Natural killer cell (primary cell): ENCODE data around the gene RABEP2. TPM values are rescaled to one million over a fixed set of nuclear protein-coding genes. Genes with fewer than 3 reads are reported as not detected.

Experiments
- ATAC-seq, 3 donors: fragments of 150-1000 bp in 2 of 3; fragments of 200-7000 bp in 1 of 3; cut with Tn5 transposase; 1 replicate in 1 of 3; 2 replicates in 2 of 3; pipeline ENCODE4 v1.10.0; 2021; ENCODE audit warnings: mild to moderate bottlenecking in 2 of 3, moderate library complexity in 2 of 3
- DNase-seq, 2 donors: peaks; one replicate each; pipeline versions ENCODE4 v3.0.0 to v3.0.0-alpha.2; 2013 to 2021; ENCODE audit warnings: mixed read lengths in 1 of 2
- H3K27ac ChIP-seq: one replicate; pipeline ENCODE4 v1.5.1; 2013; ENCODE audit warnings: mild to moderate bottlenecking, low read length
- H3K27me3 ChIP-seq: one replicate; pipeline ENCODE4 v1.6.1; 2013; ENCODE audit warnings: low read length; ENCODE audit not compliant: control insufficient read depth, insufficient read depth
- H3K36me3 ChIP-seq: one replicate; pipeline ENCODE4 v1.6.1; 2013; ENCODE audit warnings: low read length; ENCODE audit not compliant: control insufficient read depth, insufficient read depth
- H3K4me1 ChIP-seq: one replicate; pipeline ENCODE4 v1.6.1; 2013; ENCODE audit warnings: low read length; ENCODE audit not compliant: control insufficient read depth, insufficient read depth
- H3K4me3 ChIP-seq: one replicate; pipeline ENCODE4 v1.5.1; 2013; ENCODE audit warnings: low read length
- H3K9me3 ChIP-seq: one replicate; pipeline ENCODE4 v1.6.1; 2013; ENCODE audit warnings: low read length; ENCODE audit not compliant: control insufficient read depth, insufficient read depth
- H3K27ac Mint-ChIP-seq, 2 donors: one replicate each; pipeline ENCODE4 v1.8.0; 2022; ENCODE audit warnings: mild to moderate bottlenecking in 2 of 2, mixed read lengths in 2 of 2, moderate library complexity in 1 of 2
- H3K27me3 Mint-ChIP-seq, 2 donors: one replicate each; pipeline ENCODE4 v1.8.0; 2022; ENCODE audit warnings: low read depth in 2 of 2, mixed read lengths in 2 of 2
- H3K36me3 Mint-ChIP-seq: one replicate; pipeline ENCODE4 v1.8.0; 2022; ENCODE audit warnings: mixed read lengths
- H3K4me1 Mint-ChIP-seq, 2 donors: one replicate each; pipeline ENCODE4 v1.8.0; 2022; ENCODE audit warnings: mixed read lengths in 2 of 2
- H3K4me3 Mint-ChIP-seq: one replicate; pipeline ENCODE4 v1.8.0; 2022; ENCODE audit warnings: mild to moderate bottlenecking, moderate library complexity, mixed read lengths
- H3K9me3 Mint-ChIP-seq, 2 donors: one replicate each; pipeline ENCODE4 v1.8.0; 2022; ENCODE audit warnings: mixed read lengths in 2 of 2
- CTCF ChIP-seq: fragments of 200-600 bp; IDR thresholded peaks from one replicate; pipeline ENCODE4 v1.8.0; 2022; ENCODE audit warnings: antibody characterized with exemption
- WGBS: methylation state at CpG from one replicate; pipeline ENCODE4 v1.1.7; 2013; ENCODE audit warnings: missing lambda C conversion rate; ENCODE audit not compliant: insufficient coverage; 5-methylcytosine and 5-hydroxymethylcytosine counted together
- intact Hi-C: fragments of 100-400 bp; cut with micrococcal nuclease; formaldehyde crosslinking; loops from one replicate; pipeline ENCODE4 v1.14.2; 2022
- total RNA-seq, 4 donors: library from RNA; stranded (reverse); fragments of 120-200 nt in 1 of 4; gene quantifications; one replicate each; pipeline versions ENCODE4 v1.2.3 to v1.2.4, GENCODE V29; 2013 to 2022

RABEP2 gene
- total RNA-seq, 3 donors from 2014 or later (not counting 1 experiment from before 2014, with no cell fraction given) = 53.4 to 63.4 (median 60.1) TPM

DNA sequence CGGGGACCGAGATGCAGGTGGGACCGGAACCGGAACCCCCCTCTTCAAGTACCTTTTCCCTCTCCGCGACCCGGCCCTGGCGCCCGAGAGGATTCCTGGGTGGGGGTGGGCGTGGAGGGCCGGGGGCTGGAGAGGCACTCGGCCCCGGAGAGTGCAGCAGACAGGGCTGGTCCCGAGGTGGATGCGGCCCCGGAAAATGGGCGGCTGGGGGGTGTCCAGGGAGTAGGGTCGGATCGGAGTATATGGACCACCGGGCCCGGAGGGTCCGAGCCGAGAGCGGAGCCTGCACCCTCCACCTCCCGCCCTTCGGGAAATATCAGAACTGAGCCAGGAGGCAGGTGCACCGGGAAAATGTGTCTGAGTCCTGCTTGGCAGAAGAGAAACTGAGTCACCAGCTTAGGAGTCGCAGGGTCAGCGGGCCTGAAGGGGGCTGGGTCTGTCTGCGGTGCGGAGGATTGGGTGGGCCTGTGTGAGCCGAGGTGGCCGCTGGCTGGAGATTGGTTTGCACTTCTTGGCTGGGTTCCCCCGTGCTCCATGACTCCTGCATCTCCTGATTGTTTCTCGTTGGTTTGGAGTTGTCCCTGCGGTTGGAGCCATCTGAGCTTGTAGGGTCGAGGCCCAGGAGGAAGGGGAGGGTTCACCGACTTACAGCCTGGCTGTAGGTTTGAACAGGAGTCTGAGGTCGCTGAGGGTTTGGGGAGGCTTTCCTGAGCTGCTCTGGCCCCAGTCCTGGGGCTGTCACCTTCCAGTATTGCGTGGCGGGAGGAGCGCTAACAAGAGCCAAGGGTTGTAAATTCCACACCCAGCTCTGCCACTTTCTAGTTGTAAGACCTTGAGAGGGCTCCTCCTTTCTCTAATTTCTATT is 60.9 kb downstream of the RABEP2 start:
- Mint-ChIP-seq H3K27me3 (no peaks in the 10 kb centered on the region), H3K4me1 (peaks cover 18 to 40% of the 10 kb centered on the region in 2 donors), H3K27ac (peak overlapping the region; percentile 95 to 96), H3K4me3 (peak overlapping the region; percentile 98), H3K36me3 (no peaks in the 10 kb centered on the region), H3K9me3 (no peaks in the 10 kb centered on the region)
- 3% methylated on average over 38 of the region's 42 CpGs for WGBS
- Histone ChIP-seq H3K4me3 (peak overlapping the region; percentile 99), H3K27me3 (no peaks in the 10 kb centered on the region), H3K27ac (peak overlapping the region; percentile 98), H3K4me1 (peaks cover 29% of the 10 kb centered on the region), H3K36me3 (peaks cover 12% of the 10 kb centered on the region), H3K9me3 (no peaks in the 10 kb centered on the region)
- TF ChIP-seq CTCF = no peak
- DNase-seq (peak in 1 of 2 donors; percentile 67), ATAC-seq (no peak)
- intact Hi-C loops = loop anchor here (2.0 to 5.0 kb wide), 3 partner anchors 17 to 63 kb away; partner anchors contain the start of genes ATXN2L, RABEP2 and TUFM

- Mint-ChIP-seq H3K27me3 (no peaks in the 10 kb centered on the region), H3K4me3 (no peak overlapping the region), H3K27ac (no peak overlapping the region), H3K9me3 (no peaks in the 10 kb centered on the region), H3K4me1 (peaks cover 10 to 13% of the 10 kb centered on the region in 2 donors), H3K36me3 (no peaks in the 10 kb centered on the region)
- no peak for ATAC-seq
- 65% methylated on average over 4 of the region's 4 CpGs for WGBS
- H3K36me3 ChIP-seq = no peaks in the 10 kb centered on the region
- H3K4me1 ChIP-seq = peaks cover 19% of the 10 kb centered on the region
- intact Hi-C loops = no loop called here
- H3K27me3 ChIP-seq = no peaks in the 10 kb centered on the region
- TF ChIP-seq CTCF = no peak
- no peak overlapping the region for H3K4me3 ChIP-seq
- no peaks in the 10 kb centered on the region for H3K9me3 ChIP-seq
- H3K27ac ChIP-seq = no peak overlapping the region
- DNase-seq = no peak
Measured at GRCh38 chr16:28859326-28859725, 65.7 kb downstream of the RABEP2 start.

- Histone ChIP-seq H3K36me3 (no peaks in the 10 kb centered on the region), H3K4me1 (peaks cover 13% of the 10 kb centered on the region), H3K27me3 (no peaks in the 10 kb centered on the region), H3K27ac (no peak overlapping the region), H3K9me3 (no peaks in the 10 kb centered on the region), H3K4me3 (no peak overlapping the region)
- H3K27me3 Mint-ChIP-seq = no peaks in the 10 kb centered on the region
- WGBS = 98% methylated on average over 8 of the region's 8 CpGs
- H3K9me3 Mint-ChIP-seq = no peaks in the 10 kb centered on the region
- TF ChIP-seq CTCF = no peak
- H3K27ac Mint-ChIP-seq = no peak overlapping the region
- H3K36me3 Mint-ChIP-seq = no peaks in the 10 kb centered on the region
- ATAC-seq (no peak), DNase-seq (no peak)
- H3K4me3 Mint-ChIP-seq = no peak overlapping the region
- H3K4me1 Mint-ChIP-seq = peaks cover 5 to 6% of the 10 kb centered on the region in 2 donors
- intact Hi-C loops = no loop called here
Measured at GRCh38 chr16:28858421-28858820, 66.6 kb downstream of the RABEP2 start.

Other genes starting within 250 kb of the RABEP2 start
- gene EIF3C, start 213.8 kb downstream of the RABEP2 start, total RNA-seq = 100 to 1,000 TPM; 231 to 288 (median 244) TPM
- 10 to 100 TPM; 11.7 to 13.7 (median 12.2) TPM for gene NPIPB9, start 173.5 kb downstream of the RABEP2 start, total RNA-seq
- 100 to 1,000 TPM; 350 to 451 (median 416) TPM for gene ATXN2L, start 102.2 kb downstream of the RABEP2 start, total RNA-seq
- 100 to 1,000 TPM; 108 to 128 (median 118) TPM for gene TUFM, start 78.9 kb downstream of the RABEP2 start, total RNA-seq
- gene SH2B1, start 61.4 kb downstream of the RABEP2 start, total RNA-seq = 100 to 1,000 TPM in 1 of 3 donors, 10 to 100 TPM in 2; 85.4 to 110 (median 91.5) TPM
- 1 to 10 TPM in 2 of 3 donors, under 1 TPM in 1; 0.75 to 2.5 (median 1.3) TPM for gene ATP2A1, start 46.8 kb downstream of the RABEP2 start, total RNA-seq
- 1 to 10 TPM in 1 of 3 donors, under 1 TPM in 2; 0.79 to 2.5 (median 0.96) TPM for gene CD19, start 6.7 kb upstream of the RABEP2 start, total RNA-seq
- 100 to 1,000 TPM in 2 of 3 donors, 10 to 100 TPM in 1; 87.1 to 132 (median 108) TPM for gene NFATC2IP, start 25.7 kb upstream of the RABEP2 start, total RNA-seq
- gene SPNS1, start 49.5 kb upstream of the RABEP2 start, total RNA-seq = 10 to 100 TPM; 36.0 to 44.3 (median 36.9) TPM
- gene LAT, start 59.8 kb upstream of the RABEP2 start, total RNA-seq = 100 to 1,000 TPM; 130 to 148 (median 147) TPM